Vagina (tissue), 2 donors: ENCODE data around the gene BCL6. TPM values are rescaled to one million over a fixed set of nuclear protein-coding genes. Genes with fewer than 3 reads are reported as not detected.

Experiments
- DNase-seq, 2 donors: peaks; one replicate each; pipeline ENCODE4 v3.0.0-alpha.2; 2017; ENCODE audit errors: extremely low spot score in 2 of 2
- H3K27ac ChIP-seq: fragments of 200-600 bp; sonication (generic); one replicate; pipeline ENCODE4 v1.5.1; 2019
- H3K27me3 ChIP-seq: fragments of 200-600 bp; sonication (generic); one replicate; pipeline ENCODE4 v1.5.1; 2019
- H3K36me3 ChIP-seq, 2 donors: fragments of 200-600 bp; sonication (generic); one replicate each; pipeline ENCODE4 v1.5.1; 2017 to 2019
- H3K4me1 ChIP-seq: fragments of 200-600 bp; sonication (generic); one replicate; pipeline ENCODE4 v1.5.1; 2019
- H3K4me3 ChIP-seq, 2 donors: fragments of 200-600 bp; sonication (generic); 1 replicate in 1 of 2; 2 replicates in 1 of 2; pipeline ENCODE4 v1.5.1; 2016 to 2019
- H3K9me3 ChIP-seq: fragments of 200-600 bp; sonication (generic); one replicate; pipeline ENCODE4 v1.5.1; 2019
- POLR2A ChIP-seq, 2 donors: fragments of 450-650 bp; IDR thresholded peaks; one replicate each; pipeline ENCODE4 v1.6.1; 2017; ENCODE audit warnings: antibody characterized with exemption in 2 of 2, mild to moderate bottlenecking in 2 of 2, moderate library complexity in 2 of 2
- POLR2AphosphoS5 ChIP-seq, 2 donors: sonication (generic); formaldehyde crosslinking; IDR thresholded peaks; one replicate each; pipeline ENCODE4 v1.9.0; 2017; ENCODE audit warnings: antibody characterized with exemption in 2 of 2, mild to moderate bottlenecking in 2 of 2, low read depth in 1 of 2; ENCODE audit not compliant: insufficient read depth in 1 of 2
- intact Hi-C: fragments of 100-400 bp; cut with DNase I; formaldehyde crosslinking; loops from one replicate; pipeline ENCODE4 v1.15.1; 2023
- total RNA-seq: library from RNA; depleted of rRNA; stranded (reverse); fragments of >200 nt; gene quantifications from one replicate; pipeline ENCODE4 v1.2.3, GENCODE V29; 2016
- TF ChIP-seq, protein P1 (sequence below), 3 experiments: fragments of 450-650 bp in 2 of 3; fragments of 200-600 bp in 1 of 3; sonication (generic) in 1 of 3; IDR thresholded peaks; one replicate each; pipeline ENCODE4 v1.5.1; 2017 to 2019; ENCODE audit warnings: antibody characterized with exemption in 3 of 3, mild to moderate bottlenecking in 2 of 3, moderate library complexity in 2 of 3

BCL6 gene
- total RNA-seq, 1 donor from 2014 or later: 133 TPM

- DNase-seq: no peak
- Histone ChIP-seq H3K27me3 (no peaks in the 10 kb centered on the region), H3K4me3 (no peak overlapping the region), H3K36me3 (peaks cover 29 to 100% of the 10 kb centered on the region in 2 donors), H3K4me1 (no peaks in the 10 kb centered on the region), H3K9me3 (no peaks in the 10 kb centered on the region), H3K27ac (no peak overlapping the region)
- intact Hi-C loops: no loop called here
- TF ChIP-seq POLR2AphosphoS5 (IDR thresholded peaks at IDR 0.05; ENCODE audit: insufficient read depth in 1 of 2, low read depth in 1 of 2): no peak
- TF ChIP-seq POLR2A (IDR thresholded peaks at IDR 0.05): no peak
- TF ChIP-seq, protein P1, sequence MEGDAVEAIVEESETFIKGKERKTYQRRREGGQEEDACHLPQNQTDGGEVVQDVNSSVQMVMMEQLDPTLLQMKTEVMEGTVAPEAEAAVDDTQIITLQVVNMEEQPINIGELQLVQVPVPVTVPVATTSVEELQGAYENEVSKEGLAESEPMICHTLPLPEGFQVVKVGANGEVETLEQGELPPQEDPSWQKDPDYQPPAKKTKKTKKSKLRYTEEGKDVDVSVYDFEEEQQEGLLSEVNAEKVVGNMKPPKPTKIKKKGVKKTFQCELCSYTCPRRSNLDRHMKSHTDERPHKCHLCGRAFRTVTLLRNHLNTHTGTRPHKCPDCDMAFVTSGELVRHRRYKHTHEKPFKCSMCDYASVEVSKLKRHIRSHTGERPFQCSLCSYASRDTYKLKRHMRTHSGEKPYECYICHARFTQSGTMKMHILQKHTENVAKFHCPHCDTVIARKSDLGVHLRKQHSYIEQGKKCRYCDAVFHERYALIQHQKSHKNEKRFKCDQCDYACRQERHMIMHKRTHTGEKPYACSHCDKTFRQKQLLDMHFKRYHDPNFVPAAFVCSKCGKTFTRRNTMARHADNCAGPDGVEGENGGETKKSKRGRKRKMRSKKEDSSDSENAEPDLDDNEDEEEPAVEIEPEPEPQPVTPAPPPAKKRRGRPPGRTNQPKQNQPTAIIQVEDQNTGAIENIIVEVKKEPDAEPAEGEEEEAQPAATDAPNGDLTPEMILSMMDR (IDR thresholded peaks at IDR 0.05): no peak
Observed at GRCh38 chr3:187725653-187726370, 19.5 kb downstream of the BCL6 start.

DNA sequence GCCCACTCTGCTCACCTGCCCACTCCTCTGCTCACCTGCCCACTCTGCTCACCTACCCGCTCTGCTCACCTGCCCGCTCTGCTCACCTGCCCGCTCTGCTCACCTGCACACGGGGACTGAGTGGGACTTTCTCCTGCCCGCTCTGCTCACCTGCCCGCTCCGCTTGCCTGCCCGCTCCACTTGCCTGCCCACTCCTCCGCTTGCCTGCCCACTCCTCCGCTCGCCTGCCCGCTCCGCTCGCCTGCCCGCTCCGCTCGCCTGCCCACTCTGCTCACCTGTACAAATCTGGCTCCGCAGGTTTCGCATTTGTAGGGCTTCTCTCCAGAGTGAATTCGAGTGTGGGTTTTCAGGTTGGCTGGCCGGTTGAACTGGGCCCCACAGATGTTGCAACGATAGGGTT lies 20.0 kb downstream of the BCL6 start:
- Histone ChIP-seq H3K36me3 (peaks cover 26 to 98% of the 10 kb centered on the region in 2 donors), H3K27me3 (no peaks in the 10 kb centered on the region), H3K4me3 (no peak overlapping the region), H3K4me1 (no peaks in the 10 kb centered on the region), H3K27ac (no peak overlapping the region), H3K9me3 (no peaks in the 10 kb centered on the region)
- no peak for DNase-seq
- TF ChIP-seq, protein P1 (IDR thresholded peaks at IDR 0.05): no peak
- TF ChIP-seq POLR2A (IDR thresholded peaks at IDR 0.05): no peak
- no peak for TF ChIP-seq POLR2AphosphoS5 (IDR thresholded peaks at IDR 0.05; ENCODE audit: insufficient read depth in 1 of 2, low read depth in 1 of 2)
- intact Hi-C loops: no loop called here

DNA sequence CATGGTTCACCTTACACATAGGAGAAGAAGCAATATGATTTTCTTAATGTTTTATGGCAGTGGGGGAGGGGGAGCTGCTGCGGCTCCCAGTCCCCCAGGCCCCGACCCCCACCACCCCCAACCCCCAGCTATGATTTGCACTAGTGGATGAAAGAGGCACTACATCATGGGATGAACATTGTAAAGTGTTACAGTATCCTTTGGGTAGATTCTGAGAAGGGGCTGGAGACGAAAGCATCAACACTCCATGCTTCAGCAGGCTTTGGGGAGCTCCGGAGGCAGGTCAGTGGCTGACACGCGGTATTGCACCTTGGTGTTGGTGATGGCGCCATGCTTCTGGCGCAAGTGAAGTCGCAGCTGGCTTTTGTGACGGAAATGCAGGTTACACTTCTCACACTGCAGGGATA lies 23.1 kb downstream of the BCL6 start:
- no peaks in the 10 kb centered on the region for H3K9me3 ChIP-seq
- no peak overlapping the region for H3K27ac ChIP-seq
- no peak for DNase-seq
- no peaks in the 10 kb centered on the region for H3K4me1 ChIP-seq
- H3K4me3 ChIP-seq: no peak overlapping the region
- no peaks in the 10 kb centered on the region for H3K27me3 ChIP-seq
- H3K36me3 ChIP-seq: peaks cover 22 to 68% of the 10 kb centered on the region in 2 donors
- intact Hi-C loops: no loop called here
- TF ChIP-seq POLR2A (IDR thresholded peaks at IDR 0.05) (no peak), POLR2AphosphoS5 (IDR thresholded peaks at IDR 0.05; ENCODE audit: insufficient read depth in 1 of 2, low read depth in 1 of 2) (no peak)
- TF ChIP-seq, protein P1 (IDR thresholded peaks at IDR 0.05): no peak

DNA sequence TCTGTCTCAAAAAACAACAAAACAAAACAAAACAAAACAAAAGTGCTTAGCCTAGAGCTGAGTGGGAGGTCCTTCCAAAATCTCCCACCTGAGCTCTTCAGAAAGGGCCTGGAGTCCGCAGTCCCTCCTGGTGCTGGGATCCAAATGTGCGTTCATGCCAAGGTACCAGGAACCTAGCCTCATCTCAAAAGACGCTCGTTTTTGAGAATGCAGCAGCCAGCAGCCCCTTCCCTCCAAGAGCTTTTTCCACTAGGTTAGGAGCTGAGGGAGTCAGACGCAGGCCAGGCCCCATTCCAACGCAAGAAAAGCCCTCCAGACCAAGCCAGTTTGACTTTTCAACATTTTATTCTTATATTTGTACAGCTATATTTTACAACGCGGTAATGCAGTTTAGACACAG lies 24.2 kb downstream of the BCL6 start:
- H3K27ac ChIP-seq: no peak overlapping the region
- no peaks in the 10 kb centered on the region for H3K9me3 ChIP-seq
- H3K4me3 ChIP-seq: no peak overlapping the region
- H3K27me3 ChIP-seq: no peaks in the 10 kb centered on the region
- H3K36me3 ChIP-seq: peaks cover 16 to 56% of the 10 kb centered on the region in 2 donors
- no peaks in the 10 kb centered on the region for H3K4me1 ChIP-seq
- TF ChIP-seq POLR2A (IDR thresholded peaks at IDR 0.05): no peak
- TF ChIP-seq POLR2AphosphoS5 (IDR thresholded peaks at IDR 0.05; ENCODE audit: insufficient read depth in 1 of 2, low read depth in 1 of 2): no peak
- TF ChIP-seq, protein P1 (IDR thresholded peaks at IDR 0.05): no peak
- DNase-seq: no peak
- intact Hi-C loops: no loop called here

GRCh38 chr3:187720337-187720670 lies 25.0 kb downstream of the BCL6 start:
- no peaks in the 10 kb centered on the region for H3K9me3 ChIP-seq
- no peak overlapping the region for H3K27ac ChIP-seq
- intact Hi-C loops: no loop called here
- no peak overlapping the region for H3K4me3 ChIP-seq
- DNase-seq: no peak
- no peak for TF ChIP-seq POLR2A (IDR thresholded peaks at IDR 0.05)
- TF ChIP-seq POLR2AphosphoS5 (IDR thresholded peaks at IDR 0.05; ENCODE audit: insufficient read depth in 1 of 2, low read depth in 1 of 2): no peak
- TF ChIP-seq, protein P1 (IDR thresholded peaks at IDR 0.05): no peak
- no peaks in the 10 kb centered on the region for H3K4me1 ChIP-seq
- H3K36me3 ChIP-seq: peaks cover 9 to 49% of the 10 kb centered on the region in 2 donors
- H3K27me3 ChIP-seq: no peaks in the 10 kb centered on the region
